Stimulated activated CD8-positive, alpha-beta memory T cell treated with anti-CD3 and anti-CD28 coated beads, Interleukin-7, amount 100 ng/mL, for 4 hours (primary cell): ENCODE results near the gene FIGN.

ENCODE experiments used
- DNase-seq, 2 donors: peaks; one replicate each; pipeline ENCODE4 v3.0.0-alpha.2; 2020; ENCODE audit warnings: low read depth in 2 of 2

The FIGN gene

DNA sequence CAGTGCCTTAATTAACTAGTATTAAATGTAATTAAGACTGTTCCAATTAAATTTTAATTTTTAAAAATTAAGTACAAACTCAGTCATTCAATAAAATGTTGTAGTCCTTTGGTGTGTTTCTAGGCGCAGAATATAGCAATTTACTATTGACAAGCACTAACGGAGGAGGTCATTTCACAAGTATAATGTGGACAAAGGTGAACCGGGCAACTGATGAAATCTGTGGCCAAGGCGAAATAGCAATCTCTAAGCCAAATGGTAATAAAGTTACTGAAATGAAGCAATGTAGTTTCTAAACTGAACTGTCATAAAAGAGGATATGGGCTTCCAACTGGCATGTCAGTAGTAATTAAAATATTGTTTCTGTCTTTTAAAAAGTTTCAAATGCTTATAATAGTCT is 27.5 kb downstream of the FIGN start:
- DNase-seq = no peak

DNA sequence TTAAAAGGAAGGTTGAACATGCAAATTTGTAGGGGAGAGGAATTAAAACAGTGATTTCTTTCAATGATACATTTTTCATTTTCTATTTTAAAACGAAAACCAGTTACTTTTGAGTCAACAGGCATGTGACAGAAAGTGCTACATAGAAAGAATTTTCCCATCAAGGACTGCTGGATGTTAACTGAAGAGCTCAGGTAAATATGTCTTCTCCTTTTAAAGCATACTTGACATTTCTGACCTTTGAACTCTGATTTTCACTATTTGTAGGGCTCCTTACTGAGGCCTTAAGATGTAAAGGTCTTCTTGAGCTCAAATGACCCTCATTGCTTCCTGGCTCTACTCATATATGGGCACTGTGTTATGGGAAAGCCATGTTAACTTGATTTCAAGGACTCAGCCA is 32.4 kb downstream of the FIGN start:
- no peak for DNase-seq

DNA sequence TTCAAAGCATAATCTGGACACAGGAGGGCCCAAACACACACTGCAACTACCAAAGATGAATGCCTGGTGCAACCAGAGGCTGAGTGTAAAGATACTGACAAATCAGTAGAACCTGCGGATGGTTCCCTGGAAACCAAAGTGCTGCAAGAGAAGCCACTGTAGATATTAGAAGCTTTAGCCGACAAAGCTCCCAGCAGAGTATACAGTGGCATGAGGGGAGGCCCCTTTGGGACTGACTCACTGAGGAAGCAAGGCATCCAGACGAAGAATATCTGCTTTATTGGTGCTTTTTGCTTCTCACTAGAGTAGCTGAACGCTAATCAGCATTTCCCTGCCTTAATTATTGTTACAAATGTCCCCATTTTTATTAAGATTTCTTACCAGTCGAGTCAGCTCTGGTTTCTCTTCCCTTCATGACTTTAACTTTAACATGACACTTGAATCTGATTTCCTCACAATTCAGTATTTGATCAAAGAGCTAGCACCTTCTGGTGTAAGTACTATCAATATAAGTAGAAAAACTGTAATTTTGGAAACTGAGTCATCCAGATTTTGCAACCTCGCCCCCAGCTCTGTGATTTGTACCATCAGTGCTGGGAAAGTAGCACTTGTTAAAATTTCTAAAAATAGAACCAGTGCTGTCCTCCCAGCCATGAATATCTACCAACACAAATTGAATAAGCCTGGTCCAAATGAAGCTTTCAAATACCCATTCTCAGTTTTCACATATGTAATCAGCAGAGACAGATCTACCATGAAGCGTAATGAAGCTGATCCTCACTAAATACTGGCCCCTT is 34.2 kb downstream of the FIGN start:
- no peak for DNase-seq

DNA sequence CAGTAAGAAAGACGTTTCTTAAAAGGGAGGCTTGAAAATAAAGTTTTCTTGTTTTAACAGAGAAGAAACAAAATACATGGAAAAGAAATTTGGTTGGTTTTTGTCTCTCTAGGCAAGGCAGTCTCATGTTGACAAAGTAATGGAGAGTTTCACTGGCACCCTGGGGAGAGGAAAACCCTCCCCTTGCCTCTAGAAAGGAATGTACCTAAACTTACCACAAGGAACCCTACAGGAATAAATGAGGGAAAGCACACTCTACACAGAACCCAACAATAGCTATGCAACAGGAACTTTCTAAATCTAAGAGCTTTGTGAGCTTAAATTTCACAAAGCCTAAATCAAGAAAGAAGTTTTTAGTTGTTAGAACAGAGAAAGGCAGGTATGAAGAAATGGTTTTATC is 37.0 kb downstream of the FIGN start:
- DNase-seq = no peak

DNA sequence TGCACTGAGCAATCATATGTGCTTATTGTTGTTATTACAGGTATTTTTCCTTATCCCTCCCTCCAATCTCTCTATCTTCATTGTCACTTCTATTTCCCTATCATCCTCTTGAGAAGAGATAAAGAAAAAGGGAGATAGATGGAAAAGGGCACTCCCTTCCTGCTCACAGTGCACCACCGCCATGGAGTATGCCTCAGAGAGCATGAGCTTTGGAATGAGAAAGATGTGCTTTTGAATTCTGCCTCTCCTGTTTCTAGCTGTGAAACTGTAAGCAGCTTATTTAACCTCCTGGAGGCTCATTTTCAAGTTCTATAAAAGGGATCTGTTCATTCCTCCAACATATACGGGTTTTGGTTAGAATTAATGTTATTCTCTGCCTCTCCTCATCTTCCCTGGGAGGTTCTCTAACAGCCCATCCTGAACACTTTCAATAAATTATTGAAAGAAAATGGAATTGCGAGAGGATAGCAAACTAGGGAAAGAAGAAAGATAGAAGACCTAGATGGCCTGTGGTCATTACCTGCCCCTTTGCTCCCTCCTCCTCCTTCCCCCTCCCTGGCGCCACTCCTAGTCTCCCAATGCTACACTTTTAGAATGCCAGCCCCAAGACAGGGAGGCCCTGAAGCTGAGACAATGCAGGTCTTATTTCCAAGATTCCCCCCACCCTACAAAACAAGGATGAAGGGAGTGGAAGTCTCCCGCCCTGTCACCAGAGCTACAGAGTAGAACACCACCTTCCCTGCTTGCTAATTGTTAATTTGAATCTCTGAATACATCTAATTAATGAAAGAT is 37.8 kb downstream of the FIGN start:
- no peak for DNase-seq

DNA sequence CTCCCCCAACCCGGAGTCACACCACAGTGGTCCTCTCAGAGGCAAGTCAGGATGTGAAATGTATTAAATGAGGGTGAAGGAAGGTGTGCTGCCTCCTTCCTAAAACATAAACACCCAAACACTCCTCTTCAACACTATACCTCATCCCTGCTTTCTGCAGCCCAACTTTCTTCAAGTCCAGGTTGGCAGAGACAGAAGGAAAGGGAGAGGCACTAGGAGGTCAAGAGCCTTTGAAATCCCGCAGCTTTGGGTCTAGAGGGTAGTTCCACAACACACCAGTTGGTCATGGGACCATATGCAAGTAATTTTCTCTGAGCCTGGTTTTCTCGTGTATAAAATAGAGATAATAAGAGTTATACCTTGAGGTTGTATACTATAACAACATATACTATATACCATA is 38.4 kb downstream of the FIGN start:
- DNase-seq = no peak

DNA sequence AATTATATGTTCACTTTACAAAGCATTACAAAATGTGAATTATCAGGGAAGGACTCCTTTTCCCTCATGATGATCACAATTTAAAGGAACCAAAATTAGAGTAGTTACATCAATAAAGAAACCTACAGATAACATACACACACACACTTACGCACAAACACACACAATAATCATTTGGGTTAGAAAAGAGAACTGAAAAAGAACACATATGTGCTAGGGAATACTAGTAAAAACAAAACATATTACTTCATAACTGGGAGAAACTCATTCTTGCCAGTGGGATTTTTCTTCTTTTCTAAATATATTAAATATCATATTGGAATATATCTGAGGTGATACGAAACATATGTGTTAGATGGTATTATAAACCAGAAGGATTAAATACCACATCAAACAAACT is 42.3 kb downstream of the FIGN start:
- no peak for DNase-seq

DNA sequence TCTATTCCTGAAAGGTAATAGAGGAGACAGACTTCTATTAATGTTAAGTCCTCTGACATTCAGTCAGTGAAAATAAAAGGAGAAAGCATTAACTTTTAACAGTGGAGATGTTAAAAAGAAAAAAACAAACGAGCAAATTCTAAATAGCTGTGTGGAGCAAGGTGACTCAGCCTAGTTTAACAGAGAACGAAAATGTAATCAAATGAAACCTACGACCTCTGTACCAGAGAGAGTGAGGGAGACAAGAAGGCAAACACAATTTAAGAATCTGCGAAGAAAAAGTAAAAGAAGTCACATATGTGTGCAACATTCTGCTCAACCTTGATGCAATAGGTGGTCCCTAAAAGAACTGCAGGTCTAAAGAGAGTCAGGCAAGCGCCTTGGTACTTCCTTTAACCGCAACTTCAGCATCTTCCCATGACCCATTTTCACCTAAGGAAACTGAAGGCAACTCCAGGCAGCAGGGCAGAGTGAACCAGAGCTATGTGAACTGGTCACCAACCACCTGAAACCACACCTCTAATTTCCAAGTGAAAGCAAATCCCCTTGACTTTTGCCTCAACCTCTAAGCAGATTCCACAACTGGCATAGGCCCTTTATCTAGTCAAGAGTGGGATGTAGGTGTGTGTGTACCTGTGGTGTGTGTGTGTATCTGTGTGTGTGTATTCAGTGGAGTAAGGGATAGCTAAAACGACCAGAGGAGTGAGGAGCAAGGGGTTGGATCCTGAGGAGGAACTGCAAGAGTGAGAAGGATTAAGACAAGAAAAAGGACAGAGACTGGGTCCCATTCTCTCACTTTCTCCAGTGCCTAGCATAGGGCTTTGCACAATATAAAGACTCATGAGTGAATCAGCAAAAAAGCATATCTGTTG is 43.0 kb downstream of the FIGN start:
- DNase-seq = no peak

DNA sequence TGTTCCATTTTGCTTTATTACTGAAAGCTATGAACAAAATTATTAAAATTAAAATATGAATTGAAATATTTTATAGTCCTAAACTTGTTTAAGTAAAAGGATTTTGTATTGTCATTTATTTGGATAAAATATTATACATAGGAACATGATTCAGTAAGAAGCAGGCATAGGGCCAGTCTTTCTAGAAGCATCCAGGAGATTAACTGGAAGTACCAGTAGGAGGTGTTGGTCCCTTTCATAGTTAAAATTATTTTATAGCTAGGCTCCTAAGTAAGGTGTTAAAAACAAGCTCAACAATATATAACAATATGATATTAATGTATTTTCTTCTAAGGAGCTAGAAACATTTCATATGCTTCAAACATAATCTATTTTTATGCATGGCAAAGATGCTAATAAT is 43.7 kb downstream of the FIGN start:
- no peak for DNase-seq

DNA sequence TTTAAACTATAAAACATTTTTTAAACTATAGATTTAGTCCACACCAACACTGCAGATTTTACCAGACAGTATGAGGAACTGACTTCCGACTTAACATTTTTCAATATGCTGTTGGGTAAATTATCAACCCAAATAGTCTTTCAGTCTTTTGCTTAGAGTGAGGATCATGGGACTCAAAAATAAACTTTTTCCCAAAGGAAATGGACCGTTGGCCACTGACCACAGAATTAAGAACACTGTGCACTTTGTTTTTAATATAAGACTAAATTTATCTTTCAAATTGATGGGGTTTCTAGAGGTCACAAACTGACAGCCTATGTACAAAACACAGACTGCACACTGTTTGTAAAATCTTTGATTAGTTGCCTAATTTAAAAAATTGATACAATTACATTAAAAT is 44.9 kb downstream of the FIGN start:
- DNase-seq = no peak

DNA sequence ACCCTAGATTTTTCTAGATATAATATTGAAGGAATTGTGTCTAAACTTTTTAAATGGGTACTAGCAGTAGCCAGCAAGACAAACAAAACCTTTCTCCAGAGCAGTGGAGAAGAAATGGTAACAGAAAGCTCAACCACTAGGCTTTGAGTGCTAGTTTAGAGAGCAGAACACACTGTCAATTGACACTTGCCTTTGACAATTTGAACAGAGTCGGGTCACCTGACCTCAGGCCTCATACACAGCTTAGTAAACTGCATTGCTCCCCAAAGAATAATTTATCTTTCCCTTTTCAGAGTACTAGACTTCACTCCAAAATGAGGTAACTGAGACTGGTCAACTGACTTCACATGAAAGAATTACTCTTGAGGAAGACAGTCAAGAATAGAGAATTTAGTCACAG is 48.6 kb downstream of the FIGN start:
- no peak for DNase-seq

DNA sequence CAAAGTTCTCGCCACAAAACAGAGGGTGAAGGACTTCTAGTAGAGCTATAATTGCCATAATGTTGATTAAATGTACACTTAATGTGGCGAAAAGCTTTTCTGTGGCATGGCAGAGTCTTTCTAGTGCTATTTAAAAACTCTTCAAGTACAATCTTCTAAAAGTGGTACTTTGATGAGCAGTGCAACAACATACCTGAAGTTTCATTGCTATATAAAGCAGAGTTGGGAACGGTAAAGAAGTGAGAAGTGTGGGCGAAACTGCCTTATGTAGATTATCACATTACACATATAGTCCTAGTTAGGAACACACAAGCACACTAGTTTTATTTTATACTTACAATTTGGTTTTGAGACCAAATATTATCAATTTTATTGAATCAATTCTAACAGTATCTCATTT is 49.5 kb downstream of the FIGN start:
- no peak for DNase-seq

DNA sequence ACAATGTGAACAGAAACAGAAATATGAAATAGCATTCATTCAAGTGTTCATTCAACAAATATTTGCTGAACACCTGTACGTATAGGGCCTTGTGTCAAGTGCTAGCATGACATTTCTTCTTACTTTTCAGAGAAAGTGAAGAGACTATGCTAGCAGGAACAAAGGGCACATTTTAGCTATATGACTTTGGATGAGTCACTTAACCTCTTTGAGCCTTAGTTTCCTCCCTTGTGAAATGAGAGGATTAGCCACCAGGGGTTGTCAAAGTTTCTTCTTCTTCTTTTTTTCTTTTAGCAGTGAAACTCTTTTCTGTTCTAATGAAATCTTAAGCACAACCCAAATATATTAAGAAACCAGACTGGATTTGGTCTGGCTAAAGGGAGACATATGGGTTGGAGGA is 53.1 kb downstream of the FIGN start:
- no peak for DNase-seq

DNA sequence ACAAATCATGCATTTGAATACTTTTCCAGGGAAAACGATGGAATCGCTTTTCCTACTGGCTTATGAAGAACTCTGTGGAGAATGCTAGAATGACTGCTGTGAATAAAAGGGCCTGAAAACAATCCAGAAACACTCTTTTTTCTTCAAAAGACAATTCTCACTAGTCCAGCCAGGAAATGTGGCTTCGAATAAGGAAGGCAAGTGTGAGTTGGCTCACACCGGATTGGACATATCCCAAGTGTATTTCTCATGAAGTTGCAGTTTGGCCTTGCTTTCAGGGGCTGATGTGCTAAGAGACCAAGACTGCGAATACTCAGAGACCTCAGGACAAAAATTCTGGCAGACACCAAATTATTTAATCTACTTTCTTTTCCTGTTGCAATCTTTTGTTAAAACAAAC is 54.1 kb downstream of the FIGN start:
- no peak for DNase-seq

DNA sequence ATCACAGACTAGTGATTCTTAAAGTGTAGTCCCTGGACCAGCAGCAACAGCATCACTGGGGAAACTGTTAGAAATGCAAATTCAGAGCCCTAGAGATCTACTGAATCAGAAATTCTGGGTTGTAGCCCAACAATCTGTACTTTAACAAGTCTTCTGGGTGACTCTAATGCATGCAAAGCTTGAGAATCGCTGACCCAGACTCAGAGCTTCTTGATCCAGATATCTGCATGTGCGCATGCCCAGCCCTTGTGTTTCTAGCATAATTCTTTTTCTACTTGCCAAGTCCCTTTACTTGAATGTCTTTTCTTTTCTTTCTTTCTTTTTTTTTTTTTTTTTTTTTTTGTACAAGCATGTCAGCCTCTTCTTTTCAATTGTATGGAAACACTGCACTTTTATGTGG is 60.4 kb downstream of the FIGN start:
- DNase-seq = no peak

DNA sequence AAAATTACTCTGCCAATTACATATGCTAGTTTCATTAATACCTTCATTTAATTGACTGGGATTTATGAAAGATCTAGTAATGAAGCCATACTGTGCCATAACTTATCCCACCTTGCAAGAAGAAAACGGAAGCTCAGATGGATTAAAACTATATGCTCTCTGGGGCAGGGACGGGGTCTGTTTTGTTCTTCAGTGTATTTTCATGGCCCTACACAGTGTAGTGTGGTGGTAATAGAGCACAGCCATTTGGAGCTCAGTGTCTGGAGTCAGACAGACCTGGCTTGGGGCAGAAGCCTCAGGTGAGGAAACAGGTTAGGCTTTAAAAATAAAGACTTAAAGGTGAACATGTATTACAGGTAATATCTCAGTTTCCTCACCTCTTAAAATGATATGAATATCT is 62.3 kb downstream of the FIGN start:
- no peak for DNase-seq

DNA sequence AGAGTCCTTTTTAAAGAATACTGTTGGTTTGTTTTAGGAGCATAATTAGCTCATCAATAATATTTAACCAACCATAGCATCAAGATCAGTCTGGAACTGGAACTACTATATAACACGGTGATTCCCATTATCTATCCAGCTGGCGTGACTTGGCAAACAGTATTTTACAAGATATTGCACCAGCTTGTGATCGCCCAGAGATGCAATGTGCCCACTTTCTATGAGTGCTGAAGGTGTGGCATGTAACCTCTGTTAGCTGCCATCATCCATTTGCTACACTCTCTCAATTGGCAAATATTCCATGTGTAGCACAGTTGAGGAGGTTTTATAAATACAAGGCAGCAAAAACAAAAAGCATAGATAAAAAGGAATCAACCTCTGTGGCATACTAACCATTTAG is 64.9 kb downstream of the FIGN start:
- no peak for DNase-seq

DNA sequence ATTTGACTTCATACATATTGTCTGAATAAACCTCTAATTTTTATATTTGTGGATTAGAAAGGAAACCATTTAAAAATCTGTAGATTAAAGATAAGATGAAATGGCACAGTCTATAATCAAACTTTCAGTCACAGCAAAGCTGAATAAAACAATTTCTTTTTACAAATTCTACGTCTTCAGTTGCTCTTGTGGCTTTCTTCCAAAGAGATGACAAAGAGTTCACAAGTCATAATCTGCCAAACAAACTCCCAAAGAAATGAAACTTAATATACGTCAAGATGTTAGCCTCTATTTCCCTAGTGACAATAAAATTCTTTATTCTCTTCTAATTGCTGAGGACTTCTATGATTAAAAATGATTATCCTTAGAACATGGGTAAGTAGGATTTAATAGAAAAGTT is 66.3 kb downstream of the FIGN start:
- no peak for DNase-seq

DNA sequence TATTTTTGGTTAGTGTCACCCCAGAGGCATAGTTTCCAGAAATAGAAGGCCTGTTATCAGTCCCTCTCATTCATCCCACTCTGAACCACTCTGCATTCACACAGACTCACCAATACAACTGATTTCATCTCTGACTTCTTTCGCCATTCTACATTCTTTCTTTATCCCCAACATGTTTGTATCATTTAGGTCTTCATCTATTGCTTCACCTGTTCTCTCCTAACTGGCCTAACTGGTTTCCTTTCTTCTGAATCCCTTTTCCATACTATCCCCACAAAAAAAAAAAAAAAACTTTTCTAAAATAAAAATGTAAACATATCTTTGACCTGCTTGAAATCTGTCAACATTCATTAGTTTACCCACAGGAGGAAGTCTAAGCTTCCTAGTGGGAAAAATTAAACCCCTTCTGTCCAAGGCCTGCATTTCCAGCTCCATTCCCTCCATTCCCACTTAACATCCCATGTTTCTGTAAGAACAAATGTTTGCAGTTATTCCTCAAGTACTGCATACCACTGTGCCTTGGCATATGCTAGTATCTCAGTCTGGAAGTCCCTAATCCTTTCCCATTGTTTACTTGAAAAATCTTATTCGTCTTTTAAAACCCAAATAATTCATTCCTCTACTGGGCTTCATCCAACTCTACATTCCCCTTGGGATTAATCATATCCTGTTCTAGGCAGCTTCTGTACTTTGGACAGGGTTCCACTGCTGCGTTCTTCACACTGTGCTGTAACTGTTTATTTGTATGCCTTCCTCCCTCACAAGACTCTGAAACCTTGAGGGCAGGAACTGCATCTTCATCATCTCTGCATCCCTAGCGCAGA is 68.5 kb downstream of the FIGN start:
- no peak for DNase-seq

DNA sequence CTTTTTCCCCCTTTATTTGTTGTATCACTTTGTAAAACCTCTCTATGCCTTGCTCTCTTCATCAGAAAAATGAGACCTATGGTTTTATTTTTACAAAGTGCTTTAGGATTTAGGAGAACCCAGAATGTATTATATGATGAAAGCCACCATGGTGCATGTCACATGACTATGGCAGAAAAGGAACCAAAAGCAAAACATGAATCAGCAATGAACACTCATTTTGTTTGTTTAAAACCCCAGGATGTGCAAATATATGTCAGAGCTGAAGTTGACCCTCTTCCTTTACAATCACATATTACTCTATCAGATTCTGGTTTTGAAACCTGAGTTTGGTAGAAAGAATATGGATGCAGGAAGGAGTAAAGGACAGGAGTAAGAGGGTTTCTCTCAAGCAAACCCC is 70.0 kb downstream of the FIGN start:
- DNase-seq = no peak

DNA sequence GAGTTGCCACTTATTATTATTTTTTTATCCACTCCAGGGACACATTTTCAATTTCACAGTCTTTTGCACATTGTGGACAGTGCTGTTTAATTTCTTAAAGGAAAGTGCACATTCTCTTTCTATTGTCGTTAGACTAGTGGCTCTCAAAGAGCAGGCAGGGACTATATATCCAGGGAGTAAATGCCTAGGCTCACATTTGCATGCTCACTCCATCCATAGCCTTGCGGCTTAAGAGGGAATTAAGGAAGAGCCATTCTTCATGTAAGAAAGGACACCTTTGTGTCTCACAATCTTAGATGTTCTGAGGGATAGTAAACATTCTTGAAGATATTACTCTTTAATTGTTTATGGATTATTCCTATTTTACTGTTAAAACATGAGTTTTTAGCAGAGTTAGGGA is 70.8 kb downstream of the FIGN start:
- no peak for DNase-seq

DNA sequence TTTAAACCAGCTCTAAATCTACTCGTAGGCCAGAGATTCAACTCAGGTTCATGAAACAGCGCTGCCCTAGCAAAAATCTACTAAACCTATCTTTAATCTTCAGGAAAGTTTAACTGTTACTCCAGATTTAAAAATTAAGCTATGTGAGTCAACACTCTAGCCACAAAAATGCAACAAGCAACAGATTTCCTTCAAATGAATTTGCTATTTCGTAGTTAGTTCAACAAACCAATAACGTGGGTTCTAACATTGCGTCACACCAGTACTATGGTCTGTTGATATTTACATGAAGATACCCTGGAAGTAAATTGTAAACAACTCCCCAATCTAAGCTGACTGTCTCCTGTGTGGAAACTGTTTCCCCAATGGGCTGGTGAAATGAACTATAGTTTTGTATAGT is 71.2 kb downstream of the FIGN start:
- DNase-seq = no peak
